HG02759 (cell line): ENCODE measurements around the gene LPCAT3.

ENCODE experiments used
- ATAC-seq: cut with Tn5 transposase; IDR thresholded peaks from one replicate; pipeline ENCODE4 v1.9.1; 2021; ENCODE audit warnings: mild to moderate bottlenecking, moderate library complexity; ENCODE audit not compliant: unreplicated experiment

The LPCAT3 gene

GRCh38 chr12:7001921-7002591 is 16.2 kb downstream of the LPCAT3 start:
- no peak for ATAC-seq

- no peak for ATAC-seq
These were observed 19.4 kb downstream of the LPCAT3 start for GRCh38 chr12:6998715-6999451.

GRCh38 chr12:6996040-6996441 is 22.2 kb downstream of the LPCAT3 start:
- ATAC-seq = no peak

- ATAC-seq = no peak
These were observed 30.2 kb downstream of the LPCAT3 start for GRCh38 chr12:6987956-6988553.

- no peak for ATAC-seq
These were observed 35.7 kb downstream of the LPCAT3 start for GRCh38 chr12:6982532-6982931.

- no peak for ATAC-seq
These were observed 36.9 kb downstream of the LPCAT3 start for GRCh38 chr12:6981152-6982052.

GRCh38 chr12:6980740-6981139 is 37.5 kb downstream of the LPCAT3 start:
- no peak for ATAC-seq

GRCh38 chr12:6980075-6980474 is 38.2 kb downstream of the LPCAT3 start:
- no peak for ATAC-seq

- no peak for ATAC-seq
These were observed 38.8 kb downstream of the LPCAT3 start for GRCh38 chr12:6979453-6979852.

- ATAC-seq = no peak
These were observed 39.3 kb downstream of the LPCAT3 start for GRCh38 chr12:6979021-6979420.

GRCh38 chr12:6978611-6979011 is 39.7 kb downstream of the LPCAT3 start:
- ATAC-seq = no peak

- no peak for ATAC-seq
These were observed 40.1 kb downstream of the LPCAT3 start for GRCh38 chr12:6978188-6978587.

- no peak for ATAC-seq
These were observed 40.6 kb downstream of the LPCAT3 start for GRCh38 chr12:6977653-6978052.

- no peak for ATAC-seq
These were observed 42.8 kb downstream of the LPCAT3 start for GRCh38 chr12:6975297-6976032.

GRCh38 chr12:6974180-6974579 is 44.1 kb downstream of the LPCAT3 start:
- no peak for ATAC-seq

- peak; percentile 34 for ATAC-seq
These were observed 48.2 kb downstream of the LPCAT3 start for GRCh38 chr12:6970096-6970527.

- no peak for ATAC-seq
These were observed 49.9 kb downstream of the LPCAT3 start for GRCh38 chr12:6968426-6968825.

- no peak for ATAC-seq
These were observed 50.6 kb downstream of the LPCAT3 start for GRCh38 chr12:6967651-6968100.

GRCh38 chr12:6966351-6966750 is 51.9 kb downstream of the LPCAT3 start:
- ATAC-seq = no peak

- ATAC-seq = no peak
These were observed 52.6 kb downstream of the LPCAT3 start for GRCh38 chr12:6965714-6966113.
